HEK293 (cell line): Measurements from ENCODE around the gene EMC6.

ENCODE experiments used
- CTCF ChIA-PET: fragments of 350-600 bp; formaldehyde crosslinking; extraction: SDS; loops from one replicate; lab custom pipeline; 2021; ENCODE audit warnings: antibody characterized with exemption; lab: Yijun Ruan, JAX
- POLR2A ChIA-PET: fragments of 300-600 bp; formaldehyde crosslinking; extraction: SDS; loops from one replicate; lab custom pipeline; 2020; ENCODE audit warnings: antibody characterized with exemption, inconsistent platforms; lab: Yijun Ruan, JAX
- H3K27ac ChIP-seq: fragments of 200-500 bp; sonication (Bioruptor generic); 2 replicates; pipeline ENCODE4 v1.5.1; 2014; ENCODE audit warnings: low read depth, low read length, control low read depth, inconsistent platforms; ENCODE audit errors: extremely low read depth
- H3K36me3 ChIP-seq, 2 experiments: fragments of 200-500 bp in 1 of 2; sonication (Bioruptor generic) in 1 of 2; 1 replicate in 1 of 2; 2 replicates in 1 of 2; pipeline ENCODE4 v1.5.1; 2014 to 2017; ENCODE audit warnings: inconsistent platforms in 2 of 2, low read length in 2 of 2; ENCODE audit not compliant: control insufficient read depth in 2 of 2, insufficient read depth in 1 of 2
- H3K4me1 ChIP-seq: fragments of 200-500 bp; sonication (Bioruptor generic); 2 replicates; pipeline ENCODE4 v1.5.1; 2014; ENCODE audit warnings: mild to moderate bottlenecking, low read length, inconsistent platforms; ENCODE audit not compliant: control insufficient read depth, insufficient read depth
- H3K4me3 ChIP-seq: 2 replicates; pipeline ENCODE4 v1.5.1; 2011; ENCODE audit warnings: low read depth, mild to moderate bottlenecking, control low read depth, low read length, moderate library complexity
- H3K9me3 ChIP-seq: fragments of 200-500 bp; sonication (Bioruptor generic); 2 replicates; pipeline ENCODE4 v1.5.1; 2014; ENCODE audit warnings: low read depth, low read length, inconsistent platforms; ENCODE audit not compliant: control insufficient read depth, insufficient read depth
- BCL11A ChIP-seq: fragments of 450-650 bp; formaldehyde crosslinking; IDR thresholded peaks from 2 replicates; pipeline ENCODE4 v1.5.1; 2016; ENCODE audit warnings: low read depth, missing biosample characterization, missing genetic modification characterization
- CTCF ChIP-seq: fragments of 450-650 bp; formaldehyde crosslinking; IDR thresholded peaks from 2 replicates; pipeline ENCODE4 v1.5.1; 2016; ENCODE audit warnings: missing biosample characterization, missing genetic modification characterization
- HOXD13 ChIP-seq: sonication (generic); formaldehyde crosslinking; IDR thresholded peaks from 2 replicates; pipeline ENCODE4 v1.8.0; 2022; ENCODE audit warnings: missing genetic modification reagents, borderline replicate concordance
- SP7 ChIP-seq: fragments of 450-650 bp; formaldehyde crosslinking; IDR thresholded peaks from 2 replicates; pipeline ENCODE4 v1.5.1; 2016; ENCODE audit warnings: missing biosample characterization, missing genetic modification characterization
- ZBTB48 ChIP-seq: fragments of 450-650 bp; formaldehyde crosslinking; IDR thresholded peaks from 2 replicates; pipeline ENCODE4 v1.5.1; 2016; ENCODE audit warnings: missing biosample characterization, missing genetic modification characterization
- ZBTB8A ChIP-seq: fragments of 450-650 bp; formaldehyde crosslinking; IDR thresholded peaks from 2 replicates; pipeline ENCODE4 v1.5.1; 2016; ENCODE audit warnings: missing biosample characterization, missing genetic modification characterization
- ZFHX2 ChIP-seq: fragments of 450-650 bp; formaldehyde crosslinking; conservative IDR thresholded peaks from 2 replicates; pipeline ENCODE4 v1.5.1; 2016; ENCODE audit warnings: missing biosample characterization, missing genetic modification characterization
- ZNF133 ChIP-seq: fragments of 450-650 bp; formaldehyde crosslinking; IDR thresholded peaks from 2 replicates; pipeline ENCODE4 v1.5.1; 2016; ENCODE audit warnings: missing biosample characterization, missing genetic modification characterization
- ZNF2 ChIP-seq: fragments of 450-650 bp; formaldehyde crosslinking; IDR thresholded peaks from 2 replicates; pipeline ENCODE4 v1.5.1; 2016; ENCODE audit warnings: missing biosample characterization, missing genetic modification characterization
- ZNF223 ChIP-seq: fragments of 450-650 bp; formaldehyde crosslinking; IDR thresholded peaks from 2 replicates; pipeline ENCODE4 v1.5.1; 2016; ENCODE audit warnings: missing biosample characterization, missing genetic modification characterization
- ZNF391 ChIP-seq: fragments of 450-650 bp; formaldehyde crosslinking; IDR thresholded peaks from 2 replicates; pipeline ENCODE4 v1.5.1; 2016; ENCODE audit warnings: low read depth, missing biosample characterization, missing genetic modification characterization, borderline replicate concordance
- ZNF580 ChIP-seq: fragments of 450-650 bp; formaldehyde crosslinking; IDR thresholded peaks from 2 replicates; pipeline ENCODE4 v1.5.1; 2016; ENCODE audit warnings: missing biosample characterization, missing genetic modification characterization
- ZNF654 ChIP-seq: fragments of 450-650 bp; formaldehyde crosslinking; IDR thresholded peaks from 2 replicates; pipeline ENCODE4 v1.5.1; 2016; ENCODE audit warnings: low read depth, missing biosample characterization, missing genetic modification characterization
- ZNF664 ChIP-seq: fragments of 450-650 bp; formaldehyde crosslinking; IDR thresholded peaks from 2 replicates; pipeline ENCODE4 v1.5.1; 2016; ENCODE audit warnings: missing biosample characterization, missing genetic modification characterization
- TF ChIP-seq, protein P1 (sequence below): fragments of 450-650 bp; formaldehyde crosslinking; IDR thresholded peaks from 2 replicates; pipeline ENCODE4 v1.5.1; 2016; ENCODE audit warnings: missing biosample characterization, missing genetic modification characterization
- TF ChIP-seq, protein P2 (sequence below): fragments of 450-650 bp; formaldehyde crosslinking; IDR thresholded peaks from 2 replicates; pipeline ENCODE4 v1.5.1; 2016; ENCODE audit warnings: missing biosample characterization, missing genetic modification characterization
- TF ChIP-seq, protein P3 (sequence below): fragments of 450-650 bp; formaldehyde crosslinking; IDR thresholded peaks from 2 replicates; pipeline ENCODE4 v1.5.1; 2016; ENCODE audit warnings: missing biosample characterization, missing genetic modification characterization
- TF ChIP-seq, protein P4 (sequence below): fragments of 450-650 bp; formaldehyde crosslinking; IDR thresholded peaks from 2 replicates; pipeline ENCODE4 v1.5.1; 2016; ENCODE audit warnings: missing biosample characterization, missing genetic modification characterization

Gene EMC6

GRCh38 chr17:3683054-3683511 lies 14.5 kb downstream of the EMC6 start:
- Histone ChIP-seq H3K4me1 (no peaks in the 10 kb centered on the region), H3K9me3 (no peaks in the 10 kb centered on the region), H3K36me3 (no peaks in the 10 kb centered on the region), H3K27ac (no peak overlapping the region), H3K4me3 (no peak overlapping the region)
- CTCF ChIA-PET = interaction anchor here (0.5 to 1.8 kb wide), 26 partner anchors 8 to 1013 kb away, joined by 3 to 19 read pairs (median 4); partner anchors contain the start of genes CTNS, HASPIN, P2RX5 and SHPK
- POLR2A ChIA-PET = interaction anchor here (0.6 kb wide), 1 partner anchor 41 kb away, joined by 3 read pairs; the partner anchor contains the start of gene HASPIN
- TF ChIP-seq, protein P1, sequence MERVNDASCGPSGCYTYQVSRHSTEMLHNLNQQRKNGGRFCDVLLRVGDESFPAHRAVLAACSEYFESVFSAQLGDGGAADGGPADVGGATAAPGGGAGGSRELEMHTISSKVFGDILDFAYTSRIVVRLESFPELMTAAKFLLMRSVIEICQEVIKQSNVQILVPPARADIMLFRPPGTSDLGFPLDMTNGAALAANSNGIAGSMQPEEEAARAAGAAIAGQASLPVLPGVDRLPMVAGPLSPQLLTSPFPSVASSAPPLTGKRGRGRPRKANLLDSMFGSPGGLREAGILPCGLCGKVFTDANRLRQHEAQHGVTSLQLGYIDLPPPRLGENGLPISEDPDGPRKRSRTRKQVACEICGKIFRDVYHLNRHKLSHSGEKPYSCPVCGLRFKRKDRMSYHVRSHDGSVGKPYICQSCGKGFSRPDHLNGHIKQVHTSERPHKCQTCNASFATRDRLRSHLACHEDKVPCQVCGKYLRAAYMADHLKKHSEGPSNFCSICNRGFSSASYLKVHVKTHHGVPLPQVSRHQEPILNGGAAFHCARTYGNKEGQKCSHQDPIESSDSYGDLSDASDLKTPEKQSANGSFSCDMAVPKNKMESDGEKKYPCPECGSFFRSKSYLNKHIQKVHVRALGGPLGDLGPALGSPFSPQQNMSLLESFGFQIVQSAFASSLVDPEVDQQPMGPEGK (tag by site-specific recombination) = peak; percentile 38; the same call in 1 of the 2 replicates
- no peak for TF ChIP-seq HOXD13 (CRISPR knock-in tag)
- peak; percentile 18; the same call in 1 of the 2 replicates for TF ChIP-seq ZNF391 (tag by site-specific recombination)
- TF ChIP-seq ZBTB48 (tag by site-specific recombination) = 0 out of 2 replicates have a peak, but pooled peaks have one; percentile 23
- TF ChIP-seq, protein P2, sequence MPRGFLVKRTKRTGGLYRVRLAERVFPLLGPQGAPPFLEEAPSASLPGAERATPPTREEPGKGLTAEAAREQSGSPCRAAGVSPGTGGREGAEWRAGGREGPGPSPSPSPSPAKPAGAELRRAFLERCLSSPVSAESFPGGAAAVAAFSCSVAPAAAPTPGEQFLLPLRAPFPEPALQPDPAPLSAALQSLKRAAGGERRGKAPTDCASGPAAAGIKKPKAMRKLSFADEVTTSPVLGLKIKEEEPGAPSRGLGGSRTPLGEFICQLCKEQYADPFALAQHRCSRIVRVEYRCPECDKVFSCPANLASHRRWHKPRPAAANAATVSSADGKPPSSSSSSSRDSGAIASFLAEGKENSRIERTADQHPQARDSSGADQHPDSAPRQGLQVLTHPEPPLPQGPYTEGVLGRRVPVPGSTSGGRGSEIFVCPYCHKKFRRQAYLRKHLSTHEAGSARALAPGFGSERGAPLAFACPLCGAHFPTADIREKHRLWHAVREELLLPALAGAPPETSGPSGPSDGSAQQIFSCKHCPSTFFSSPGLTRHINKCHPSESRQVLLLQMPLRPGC (tag by site-specific recombination) = no peak
- TF ChIP-seq ZNF133 (tag by site-specific recombination) = no peak
- TF ChIP-seq CTCF (tag by site-specific recombination) = peak; percentile 88
- TF ChIP-seq, protein P3, sequence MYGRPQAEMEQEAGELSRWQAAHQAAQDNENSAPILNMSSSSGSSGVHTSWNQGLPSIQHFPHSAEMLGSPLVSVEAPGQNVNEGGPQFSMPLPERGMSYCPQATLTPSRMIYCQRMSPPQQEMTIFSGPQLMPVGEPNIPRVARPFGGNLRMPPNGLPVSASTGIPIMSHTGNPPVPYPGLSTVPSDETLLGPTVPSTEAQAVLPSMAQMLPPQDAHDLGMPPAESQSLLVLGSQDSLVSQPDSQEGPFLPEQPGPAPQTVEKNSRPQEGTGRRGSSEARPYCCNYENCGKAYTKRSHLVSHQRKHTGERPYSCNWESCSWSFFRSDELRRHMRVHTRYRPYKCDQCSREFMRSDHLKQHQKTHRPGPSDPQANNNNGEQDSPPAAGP = 0 out of 2 replicates have a peak, but pooled peaks have one; percentile 16
- no peak for TF ChIP-seq ZNF664 (tag by site-specific recombination)
- TF ChIP-seq, protein P4, sequence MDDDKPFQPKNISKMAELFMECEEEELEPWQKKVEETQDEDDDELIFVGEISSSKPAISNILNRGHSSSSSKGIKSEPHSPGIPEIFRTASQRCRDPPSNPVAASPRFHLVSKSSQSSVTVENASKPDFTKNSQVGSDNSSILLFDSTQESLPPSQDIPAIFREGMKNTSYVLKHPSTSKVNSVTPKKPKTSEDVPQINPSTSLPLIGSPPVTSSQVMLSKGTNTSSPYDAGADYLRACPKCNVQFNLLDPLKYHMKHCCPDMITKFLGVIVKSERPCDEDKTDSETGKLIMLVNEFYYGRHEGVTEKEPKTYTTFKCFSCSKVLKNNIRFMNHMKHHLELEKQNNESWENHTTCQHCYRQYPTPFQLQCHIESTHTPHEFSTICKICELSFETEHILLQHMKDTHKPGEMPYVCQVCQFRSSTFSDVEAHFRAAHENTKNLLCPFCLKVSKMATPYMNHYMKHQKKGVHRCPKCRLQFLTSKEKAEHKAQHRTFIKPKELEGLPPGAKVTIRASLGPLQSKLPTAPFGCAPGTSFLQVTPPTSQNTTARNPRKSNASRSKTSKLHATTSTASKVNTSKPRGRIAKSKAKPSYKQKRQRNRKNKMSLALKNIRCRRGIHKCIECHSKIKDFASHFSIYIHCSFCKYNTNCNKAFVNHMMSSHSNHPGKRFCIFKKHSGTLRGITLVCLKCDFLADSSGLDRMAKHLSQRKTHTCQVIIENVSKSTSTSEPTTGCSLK (tag by site-specific recombination) = no peak
- peak; percentile 71 for TF ChIP-seq ZNF223
- no peak for TF ChIP-seq BCL11A
- TF ChIP-seq ZNF2 (tag by site-specific recombination) = peak; percentile 69; the same call in 1 of the 2 replicates
- TF ChIP-seq ZNF580 = peak; percentile 58; the same call in 1 of the 2 replicates
- TF ChIP-seq ZBTB8A (tag by site-specific recombination) = peak; percentile 81
- 0 out of 2 replicates have a peak, but pooled peaks have one; percentile 31 for TF ChIP-seq SP7
- TF ChIP-seq ZNF654 = peak; percentile 76
- 0 out of 2 replicates have a peak, but pooled peaks have one; percentile 23 for TF ChIP-seq ZFHX2
